Hepatocyte (in vitro differentiated cells): ENCODE results near the gene DPF3.

Source experiments
- EZH2 ChIP-seq: fragments of 200-600 bp; sonication (generic); IDR thresholded peaks from 2 replicates; pipeline ENCODE4 v1.6.1; 2016; ENCODE audit warnings: antibody characterized with exemption, mild to moderate bottlenecking, borderline replicate concordance
- TF ChIP-seq, protein P1 (sequence below): fragments of 200-600 bp; sonication (generic); IDR thresholded peaks from 2 replicates; pipeline ENCODE4 v1.5.1; 2016; ENCODE audit warnings: antibody characterized with exemption, mild to moderate bottlenecking; ENCODE audit not compliant: poor library complexity

- TF ChIP-seq, protein P1, sequence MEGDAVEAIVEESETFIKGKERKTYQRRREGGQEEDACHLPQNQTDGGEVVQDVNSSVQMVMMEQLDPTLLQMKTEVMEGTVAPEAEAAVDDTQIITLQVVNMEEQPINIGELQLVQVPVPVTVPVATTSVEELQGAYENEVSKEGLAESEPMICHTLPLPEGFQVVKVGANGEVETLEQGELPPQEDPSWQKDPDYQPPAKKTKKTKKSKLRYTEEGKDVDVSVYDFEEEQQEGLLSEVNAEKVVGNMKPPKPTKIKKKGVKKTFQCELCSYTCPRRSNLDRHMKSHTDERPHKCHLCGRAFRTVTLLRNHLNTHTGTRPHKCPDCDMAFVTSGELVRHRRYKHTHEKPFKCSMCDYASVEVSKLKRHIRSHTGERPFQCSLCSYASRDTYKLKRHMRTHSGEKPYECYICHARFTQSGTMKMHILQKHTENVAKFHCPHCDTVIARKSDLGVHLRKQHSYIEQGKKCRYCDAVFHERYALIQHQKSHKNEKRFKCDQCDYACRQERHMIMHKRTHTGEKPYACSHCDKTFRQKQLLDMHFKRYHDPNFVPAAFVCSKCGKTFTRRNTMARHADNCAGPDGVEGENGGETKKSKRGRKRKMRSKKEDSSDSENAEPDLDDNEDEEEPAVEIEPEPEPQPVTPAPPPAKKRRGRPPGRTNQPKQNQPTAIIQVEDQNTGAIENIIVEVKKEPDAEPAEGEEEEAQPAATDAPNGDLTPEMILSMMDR, result no peak
- no peak for TF ChIP-seq EZH2
Observed at GRCh38 chr14:72588521-72588920, 305.4 kb downstream of the DPF3 start.
